ENCODE data around the gene FALEC. TPM values are rescaled to one million over a fixed set of nuclear protein-coding genes. Genes with fewer than 3 reads are reported as not detected.

Gene FALEC
- total and polyA plus RNA-seq, 9 of the 15 experiments (the other 6 are each of a cell fraction or from before 2014, with no cell fraction given) = 0.15 to 1.8 (median 0.53) TPM; not detected in 5

GRCh38 chr1:150469291-150469690, 46.3 kb upstream of the FALEC start:
- in situ Hi-C loops (cut with MboI) (no loop called here), intact Hi-C loops (cut with micrococcal nuclease) (no loop called here)
- DNase-seq (ENCODE audit: extremely low read depth in 1 of 4, low spot score in 3 of 4) = no peak
- H3K4me3 ChIP-seq = no peak overlapping the region
- 75% methylated on average over 1 of the region's 1 CpG for WGBS (ENCODE audit: insufficient coverage, low coverage, missing lambda C conversion rate)
- ATAC-seq = no peak
- ChIA-PET POLR2A (no interaction called here), CTCF (ENCODE audit: low intra/inter-chr PET ratio) (interaction anchor here (0.5 to 0.6 kb wide), 2 partner anchors 80 to 213 kb away, joined by 3 read pairs; no protein-coding TSS in a partner anchor)
- no peak overlapping the region for H3K27ac ChIP-seq (ENCODE audit: extremely low read depth, low read depth, low read length)
- no peak overlapping the region for H2AFZ ChIP-seq (ENCODE audit: low read depth, low read length)
- H3K27me3 ChIP-seq (ENCODE audit: control insufficient read depth in 2 of 2, insufficient read depth in 2 of 2, low read length in 2 of 2) = no peaks in the 10 kb centered on the region
- no peaks in the 10 kb centered on the region for H3K79me2 ChIP-seq (ENCODE audit: control insufficient read depth, insufficient read depth, low read length)
- no peak for FAIRE-seq
- no peaks in the 10 kb centered on the region for H4K20me1 ChIP-seq (replicated peaks; ENCODE audit: control insufficient read depth, insufficient read depth, low read length)
- H3K9me3 ChIP-seq (replicated peaks; ENCODE audit: control insufficient read depth, insufficient read depth, low read depth, low read length) = no peaks in the 10 kb centered on the region
- BruUV-seq (replicated peaks) = no TSS peak
- H3K36me3 ChIP-seq (ENCODE audit: control insufficient read depth, insufficient read depth, low read length) = peaks cover 66% of the 10 kb centered on the region
- H3K4me1 ChIP-seq (replicated peaks in 1 of 2; ENCODE audit: control insufficient read depth in 2 of 2, insufficient read depth in 2 of 2, low read length in 2 of 2) = peaks cover 4% of the 10 kb centered on the region in 2 experiments; a peak in 1 of 5 replicates
- H3K9me1 ChIP-seq (ENCODE audit: control insufficient read depth, insufficient read depth, low read length) = no peaks in the 10 kb centered on the region
- H3K9ac ChIP-seq (ENCODE audit: insufficient read depth in 1 of 2, low read depth in 2 of 2, low read length in 2 of 2) = no peak overlapping the region
- no peak overlapping the region for H3K4me2 ChIP-seq (ENCODE audit: insufficient read depth, low read length)
- TF ChIP-seq, protein P1, sequence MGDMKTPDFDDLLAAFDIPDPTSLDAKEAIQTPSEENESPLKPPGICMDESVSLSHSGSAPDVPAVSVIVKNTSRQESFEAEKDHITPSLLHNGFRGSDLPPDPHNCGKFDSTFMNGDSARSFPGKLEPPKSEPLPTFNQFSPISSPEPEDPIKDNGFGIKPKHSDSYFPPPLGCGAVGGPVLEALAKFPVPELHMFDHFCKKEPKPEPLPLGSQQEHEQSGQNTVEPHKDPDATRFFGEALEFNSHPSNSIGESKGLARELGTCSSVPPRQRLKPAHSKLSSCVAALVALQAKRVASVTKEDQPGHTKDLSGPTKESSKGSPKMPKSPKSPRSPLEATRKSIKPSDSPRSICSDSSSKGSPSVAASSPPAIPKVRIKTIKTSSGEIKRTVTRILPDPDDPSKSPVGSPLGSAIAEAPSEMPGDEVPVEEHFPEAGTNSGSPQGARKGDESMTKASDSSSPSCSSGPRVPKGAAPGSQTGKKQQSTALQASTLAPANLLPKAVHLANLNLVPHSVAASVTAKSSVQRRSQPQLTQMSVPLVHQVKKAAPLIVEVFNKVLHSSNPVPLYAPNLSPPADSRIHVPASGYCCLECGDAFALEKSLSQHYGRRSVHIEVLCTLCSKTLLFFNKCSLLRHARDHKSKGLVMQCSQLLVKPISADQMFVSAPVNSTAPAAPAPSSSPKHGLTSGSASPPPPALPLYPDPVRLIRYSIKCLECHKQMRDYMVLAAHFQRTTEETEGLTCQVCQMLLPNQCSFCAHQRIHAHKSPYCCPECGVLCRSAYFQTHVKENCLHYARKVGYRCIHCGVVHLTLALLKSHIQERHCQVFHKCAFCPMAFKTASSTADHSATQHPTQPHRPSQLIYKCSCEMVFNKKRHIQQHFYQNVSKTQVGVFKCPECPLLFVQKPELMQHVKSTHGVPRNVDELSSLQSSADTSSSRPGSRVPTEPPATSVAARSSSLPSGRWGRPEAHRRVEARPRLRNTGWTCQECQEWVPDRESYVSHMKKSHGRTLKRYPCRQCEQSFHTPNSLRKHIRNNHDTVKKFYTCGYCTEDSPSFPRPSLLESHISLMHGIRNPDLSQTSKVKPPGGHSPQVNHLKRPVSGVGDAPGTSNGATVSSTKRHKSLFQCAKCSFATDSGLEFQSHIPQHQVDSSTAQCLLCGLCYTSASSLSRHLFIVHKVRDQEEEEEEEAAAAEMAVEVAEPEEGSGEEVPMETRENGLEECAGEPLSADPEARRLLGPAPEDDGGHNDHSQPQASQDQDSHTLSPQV (IDR thresholded peaks at IDR 0.05) = no peak
- TF ChIP-seq POLR2B (IDR thresholded peaks at IDR 0.05; ENCODE audit: low read depth, partially characterized antibody) (no peak), ZNF146 (CRISPR knock-in tag; IDR thresholded peaks at IDR 0.05; ENCODE audit: unreplicated experiment) (no peak), ETV1 (tag; conservative IDR thresholded peaks at IDR 0.05; ENCODE audit: low read depth) (no peak), HSF4 (CRISPR knock-in tag; IDR thresholded peaks at IDR 0.05; ENCODE audit: borderline replicate concordance) (no peak), GABPB1 (CRISPR knock-in tag; IDR thresholded peaks at IDR 0.05) (no peak), ZNF77 (CRISPR knock-in tag; IDR thresholded peaks at IDR 0.05) (no peak), SRSF3 (IDR thresholded peaks at IDR 0.05; ENCODE audit: insufficient read depth, low read length) (no peak), ZNF780A (CRISPR knock-in tag; IDR thresholded peaks at IDR 0.05) (no peak), FOXO4 (CRISPR knock-in tag; IDR thresholded peaks at IDR 0.05) (no peak), TBL1XR1 (IDR thresholded peaks at IDR 0.05; ENCODE audit: low read length in 2 of 2) (no peak), NR2F6 (CRISPR knock-in tag; IDR thresholded peaks at IDR 0.05) (no peak), RBM17 (IDR thresholded peaks at IDR 0.05; ENCODE audit: borderline replicate concordance, low read depth, low read length) (no peak), HDAC6 (IDR thresholded peaks at IDR 0.05; ENCODE audit: low read depth, low read length) (no peak), HNRNPK (IDR thresholded peaks at IDR 0.05; ENCODE audit: low read depth, low read length, poor library complexity, severe bottlenecking) (no peak), RUNX1 (IDR thresholded peaks at IDR 0.05; ENCODE audit: low read depth) (no peak)
- TF ChIP-seq, protein P2, sequence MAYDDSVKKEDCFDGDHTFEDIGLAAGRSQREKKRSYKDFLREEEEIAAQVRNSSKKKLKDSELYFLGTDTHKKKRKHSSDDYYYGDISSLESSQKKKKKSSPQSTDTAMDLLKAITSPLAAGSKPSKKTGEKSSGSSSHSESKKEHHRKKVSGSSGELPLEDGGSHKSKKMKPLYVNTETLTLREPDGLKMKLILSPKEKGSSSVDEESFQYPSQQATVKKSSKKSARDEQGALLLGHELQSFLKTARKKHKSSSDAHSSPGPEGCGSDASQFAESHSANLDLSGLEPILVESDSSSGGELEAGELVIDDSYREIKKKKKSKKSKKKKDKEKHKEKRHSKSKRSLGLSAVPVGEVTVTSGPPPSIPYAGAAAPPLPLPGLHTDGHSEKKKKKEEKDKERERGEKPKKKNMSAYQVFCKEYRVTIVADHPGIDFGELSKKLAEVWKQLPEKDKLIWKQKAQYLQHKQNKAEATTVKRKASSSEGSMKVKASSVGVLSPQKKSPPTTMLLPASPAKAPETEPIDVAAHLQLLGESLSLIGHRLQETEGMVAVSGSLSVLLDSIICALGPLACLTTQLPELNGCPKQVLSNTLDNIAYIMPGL (CRISPR knock-in tag; IDR thresholded peaks at IDR 0.05) = no peak

Measured in K562 (cell line).